WTC11 (cell line): ENCODE measurements around the gene PACS1. TPM values are rescaled to one million over a fixed set of nuclear protein-coding genes. Genes with fewer than 3 reads are reported as not detected.

Experiments used
- ATAC-seq: fragments of 200-7000 bp; cut with Tn5 transposase; 2 replicates; pipeline ENCODE4 v1.10.0; 2021; ENCODE audit warnings: mild to moderate bottlenecking, moderate library complexity
- CTCF ChIA-PET: fragments of 300-600 bp; sonication (Branson Sonifier 250); formaldehyde crosslinking; loops from one replicate; lab custom pipeline; 2021; ENCODE audit warnings: antibody characterized with exemption; lab: Charles Lee
- POLR2A ChIA-PET: fragments of 350-600 bp; sonication (Branson Sonifier 250); formaldehyde crosslinking; loops from one replicate; lab custom pipeline; 2021; ENCODE audit warnings: antibody characterized with exemption; lab: Charles Lee
- DNase-seq: peaks from one replicate; pipeline ENCODE4 v3.0.0; 2021; ENCODE audit warnings: low spot score
- H3K27ac Mint-ChIP-seq: 2 replicates; pipeline ENCODE4 v1.8.0; 2021; ENCODE audit warnings: mixed read lengths
- H3K27me3 Mint-ChIP-seq: 2 replicates; pipeline ENCODE4 v1.8.0; 2021; ENCODE audit warnings: low read depth, mild to moderate bottlenecking, moderate library complexity, mixed read lengths
- H3K36me3 Mint-ChIP-seq: 2 replicates; pipeline ENCODE4 v1.8.0; 2021; ENCODE audit warnings: mixed read lengths
- H3K4me1 Mint-ChIP-seq: 2 replicates; pipeline ENCODE4 v1.8.0; 2022; ENCODE audit warnings: mixed read lengths
- H3K4me3 Mint-ChIP-seq: 2 replicates; pipeline ENCODE4 v1.8.0; 2021; ENCODE audit warnings: mild to moderate bottlenecking, moderate library complexity, mixed read lengths
- H3K9me3 Mint-ChIP-seq: 2 replicates; pipeline ENCODE4 v1.8.0; 2021; ENCODE audit warnings: mixed read lengths
- ATF6 ChIP-seq: sonication (generic); formaldehyde crosslinking; IDR thresholded peaks from 2 replicates; pipeline ENCODE4 v1.8.1; 2023; ENCODE audit warnings: mild to moderate bottlenecking, missing genetic modification reagents
- CREM ChIP-seq: sonication (generic); formaldehyde crosslinking; IDR thresholded peaks from 2 replicates; pipeline ENCODE4 v1.8.1; 2022; ENCODE audit warnings: mild to moderate bottlenecking, missing genetic modification reagents, moderate library complexity
- ESRRA ChIP-seq: sonication (generic); formaldehyde crosslinking; IDR thresholded peaks from 2 replicates; pipeline ENCODE4 v1.8.1; 2022; ENCODE audit warnings: mild to moderate bottlenecking, missing genetic modification reagents, borderline replicate concordance
- GRHL2 ChIP-seq: fragments of 250-450 bp; sonication (Bioruptor Pico); IDR thresholded peaks from 2 replicates; pipeline ENCODE4 v1.8.0; 2022; ENCODE audit warnings: mild to moderate bottlenecking, moderate library complexity; ENCODE audit not compliant: insufficient replicate concordance, severe bottlenecking
- MAX ChIP-seq: sonication (generic); formaldehyde crosslinking; IDR thresholded peaks from 2 replicates; pipeline ENCODE4 v1.8.0; 2022; ENCODE audit warnings: mild to moderate bottlenecking, missing genetic modification reagents
- NFATC4 ChIP-seq: fragments of 250-450 bp; sonication (Bioruptor Pico); IDR thresholded peaks from 2 replicates; pipeline ENCODE4 v1.9.0; 2021; ENCODE audit warnings: mild to moderate bottlenecking
- NFYB ChIP-seq: sonication (generic); formaldehyde crosslinking; conservative IDR thresholded peaks from 2 replicates; pipeline ENCODE4 v1.8.0; 2022; ENCODE audit warnings: low read depth, missing genetic modification reagents
- PRRX2 ChIP-seq: fragments of 250-450 bp; sonication (Bioruptor Pico); IDR thresholded peaks from 2 replicates; pipeline ENCODE4 v1.8.0; 2021; ENCODE audit warnings: mild to moderate bottlenecking
- SMAD3 ChIP-seq: sonication (generic); formaldehyde crosslinking; IDR thresholded peaks from 2 replicates; pipeline ENCODE4 v1.8.0; 2022; ENCODE audit warnings: missing genetic modification reagents, mild to moderate bottlenecking, borderline replicate concordance
- SOX15 ChIP-seq: fragments of 250-450 bp; sonication (Bioruptor Pico); IDR thresholded peaks from 2 replicates; pipeline ENCODE4 v1.9.0; 2021; ENCODE audit warnings: mild to moderate bottlenecking
- ZNF671 ChIP-seq: fragments of 250-450 bp; sonication (Bioruptor Pico); IDR thresholded peaks from 2 replicates; pipeline ENCODE4 v1.8.0; 2021; ENCODE audit warnings: mild to moderate bottlenecking
- ZSCAN18 ChIP-seq: fragments of 250-450 bp; sonication (Bioruptor Pico); IDR thresholded peaks from 2 replicates; pipeline ENCODE4 v2.1.2; 2022; ENCODE audit warnings: mild to moderate bottlenecking, moderate library complexity
- total RNA-seq: library from RNA; stranded (reverse); gene quantifications from 3 replicates; pipeline ENCODE4 v1.2.3, GENCODE V29; 2021
- TF ChIP-seq, protein P1 (sequence below): sonication (generic); formaldehyde crosslinking; IDR thresholded peaks from 2 replicates; pipeline ENCODE4 v1.8.0; 2022; ENCODE audit warnings: mild to moderate bottlenecking, missing genetic modification reagents
- TF ChIP-seq, protein P2 (sequence below): fragments of 250-450 bp; sonication (Bioruptor Pico); IDR thresholded peaks from 2 replicates; pipeline ENCODE4 v1.8.0; 2021; ENCODE audit warnings: mild to moderate bottlenecking
- TF ChIP-seq, protein P3 (sequence below): sonication (generic); formaldehyde crosslinking; IDR thresholded peaks from 2 replicates; pipeline ENCODE4 v1.8.1; 2023; ENCODE audit warnings: mild to moderate bottlenecking, moderate library complexity, missing genetic modification reagents
- TF ChIP-seq, protein P4 (sequence below): fragments of 250-450 bp; sonication (Bioruptor Pico); IDR thresholded peaks from 2 replicates; pipeline ENCODE4 v1.9.0; 2021; ENCODE audit warnings: mild to moderate bottlenecking

PACS1 gene
- total RNA-seq, 1 experiment from 2014 or later = 34.8 TPM

DNA sequence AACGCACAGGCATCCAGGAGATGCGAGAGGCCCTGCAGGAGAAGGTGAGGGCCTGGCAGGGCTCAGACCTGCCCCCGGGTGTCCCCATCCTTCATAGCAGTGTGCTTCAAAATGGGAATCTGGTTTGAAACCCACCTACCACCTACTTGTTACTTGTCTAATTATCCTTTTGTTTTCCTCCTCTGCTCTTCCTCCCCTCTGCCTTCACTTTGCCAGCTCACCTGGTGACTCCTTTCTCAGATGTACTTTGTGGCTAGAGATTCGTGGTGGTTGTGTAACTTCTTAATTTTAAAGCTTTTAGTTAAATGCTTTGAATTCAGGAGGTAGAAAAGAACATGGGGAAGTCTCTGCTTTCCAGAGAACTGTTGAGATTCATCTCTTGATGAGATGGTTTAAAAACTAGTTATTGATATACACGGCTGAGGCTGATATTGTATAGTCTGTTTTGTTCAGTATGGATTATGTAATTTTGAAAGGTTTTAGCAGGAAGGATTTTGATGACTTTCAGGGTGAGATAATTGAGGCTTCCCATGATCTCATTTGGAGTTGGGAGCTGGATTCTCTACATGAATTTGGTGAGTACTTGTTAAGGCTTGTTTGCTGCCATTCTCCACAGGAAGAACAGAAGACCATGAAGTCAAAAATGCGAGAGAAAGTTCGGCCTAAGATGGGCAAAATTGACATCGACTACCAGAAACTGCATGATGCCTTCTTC lies 9.9 kb upstream of the PACS1 start:
- H3K36me3 Mint-ChIP-seq = peaks cover 91% of the 10 kb centered on the region
- ChIA-PET POLR2A (no interaction called here), CTCF (interaction anchor here (0.9 to 2.5 kb wide), 2 partner anchors 9 to 15 kb away, joined by 4 to 11 read pairs; no protein-coding TSS in a partner anchor)
- H3K4me3 Mint-ChIP-seq = no peak overlapping the region
- H3K4me1 Mint-ChIP-seq = no peaks in the 10 kb centered on the region
- no peaks in the 10 kb centered on the region for H3K27me3 Mint-ChIP-seq
- ATAC-seq = no peak
- TF ChIP-seq NFATC4 (no peak), SMAD3 (no peak), CREM (no peak), ZSCAN18 (CRISPR knock-in tag) (no peak), ZNF671 (CRISPR knock-in tag) (no peak), PRRX2 (no peak)
- TF ChIP-seq, protein P1, sequence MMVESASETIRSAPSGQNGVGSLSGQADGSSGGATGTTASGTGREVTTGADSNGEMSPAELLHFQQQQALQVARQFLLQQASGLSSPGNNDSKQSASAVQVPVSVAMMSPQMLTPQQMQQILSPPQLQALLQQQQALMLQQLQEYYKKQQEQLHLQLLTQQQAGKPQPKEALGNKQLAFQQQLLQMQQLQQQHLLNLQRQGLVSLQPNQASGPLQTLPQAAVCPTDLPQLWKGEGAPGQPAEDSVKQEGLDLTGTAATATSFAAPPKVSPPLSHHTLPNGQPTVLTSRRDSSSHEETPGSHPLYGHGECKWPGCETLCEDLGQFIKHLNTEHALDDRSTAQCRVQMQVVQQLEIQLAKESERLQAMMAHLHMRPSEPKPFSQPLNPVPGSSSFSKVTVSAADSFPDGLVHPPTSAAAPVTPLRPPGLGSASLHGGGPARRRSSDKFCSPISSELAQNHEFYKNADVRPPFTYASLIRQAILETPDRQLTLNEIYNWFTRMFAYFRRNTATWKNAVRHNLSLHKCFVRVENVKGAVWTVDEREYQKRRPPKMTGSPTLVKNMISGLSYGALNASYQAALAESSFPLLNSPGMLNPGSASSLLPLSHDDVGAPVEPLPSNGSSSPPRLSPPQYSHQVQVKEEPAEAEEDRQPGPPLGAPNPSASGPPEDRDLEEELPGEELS = no peak
- TF ChIP-seq, protein P2, sequence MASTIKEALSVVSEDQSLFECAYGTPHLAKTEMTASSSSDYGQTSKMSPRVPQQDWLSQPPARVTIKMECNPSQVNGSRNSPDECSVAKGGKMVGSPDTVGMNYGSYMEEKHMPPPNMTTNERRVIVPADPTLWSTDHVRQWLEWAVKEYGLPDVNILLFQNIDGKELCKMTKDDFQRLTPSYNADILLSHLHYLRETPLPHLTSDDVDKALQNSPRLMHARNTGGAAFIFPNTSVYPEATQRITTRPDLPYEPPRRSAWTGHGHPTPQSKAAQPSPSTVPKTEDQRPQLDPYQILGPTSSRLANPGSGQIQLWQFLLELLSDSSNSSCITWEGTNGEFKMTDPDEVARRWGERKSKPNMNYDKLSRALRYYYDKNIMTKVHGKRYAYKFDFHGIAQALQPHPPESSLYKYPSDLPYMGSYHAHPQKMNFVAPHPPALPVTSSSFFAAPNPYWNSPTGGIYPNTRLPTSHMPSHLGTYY (CRISPR knock-in tag) = no peak
- TF ChIP-seq, protein P3, sequence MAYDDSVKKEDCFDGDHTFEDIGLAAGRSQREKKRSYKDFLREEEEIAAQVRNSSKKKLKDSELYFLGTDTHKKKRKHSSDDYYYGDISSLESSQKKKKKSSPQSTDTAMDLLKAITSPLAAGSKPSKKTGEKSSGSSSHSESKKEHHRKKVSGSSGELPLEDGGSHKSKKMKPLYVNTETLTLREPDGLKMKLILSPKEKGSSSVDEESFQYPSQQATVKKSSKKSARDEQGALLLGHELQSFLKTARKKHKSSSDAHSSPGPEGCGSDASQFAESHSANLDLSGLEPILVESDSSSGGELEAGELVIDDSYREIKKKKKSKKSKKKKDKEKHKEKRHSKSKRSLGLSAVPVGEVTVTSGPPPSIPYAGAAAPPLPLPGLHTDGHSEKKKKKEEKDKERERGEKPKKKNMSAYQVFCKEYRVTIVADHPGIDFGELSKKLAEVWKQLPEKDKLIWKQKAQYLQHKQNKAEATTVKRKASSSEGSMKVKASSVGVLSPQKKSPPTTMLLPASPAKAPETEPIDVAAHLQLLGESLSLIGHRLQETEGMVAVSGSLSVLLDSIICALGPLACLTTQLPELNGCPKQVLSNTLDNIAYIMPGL (CRISPR knock-in tag) = no peak
- no peak overlapping the region for H3K27ac Mint-ChIP-seq
- H3K9me3 Mint-ChIP-seq = 0 out of 2 replicates have a peak, but pooled peaks cover 3% of the 10 kb centered on the region
- DNase-seq = no peak

DNA sequence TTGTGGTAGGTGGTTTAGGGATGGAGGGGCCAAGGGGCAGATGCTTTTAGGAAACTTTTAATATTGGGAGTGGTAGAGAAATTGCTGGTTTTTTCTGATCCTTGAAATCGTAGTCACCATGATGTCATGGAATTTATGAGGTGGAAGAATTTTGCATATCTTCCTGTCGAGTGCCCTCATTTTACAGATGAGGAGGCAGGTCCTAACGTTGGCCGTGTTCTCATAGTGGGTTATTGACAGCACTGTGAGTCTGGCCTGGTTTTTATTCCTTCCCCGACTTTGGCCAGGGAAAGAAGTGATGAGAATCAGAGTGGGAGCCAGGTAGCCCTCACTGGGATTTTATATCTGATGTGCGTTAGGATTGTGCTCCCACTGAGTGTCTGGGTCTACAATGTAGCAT lies 8.8 kb upstream of the PACS1 start:
- Mint-ChIP-seq H3K4me1 (no peaks in the 10 kb centered on the region), H3K27me3 (no peaks in the 10 kb centered on the region), H3K27ac (no peak overlapping the region), H3K4me3 (no peak overlapping the region), H3K9me3 (0 out of 2 replicates have a peak, but pooled peaks cover 3% of the 10 kb centered on the region), H3K36me3 (peaks cover 89% of the 10 kb centered on the region)
- DNase-seq (no peak), ATAC-seq (no peak)
- ChIA-PET POLR2A (no interaction called here), CTCF (interaction anchor here (0.6 kb wide), 1 partner anchor 256 kb away, joined by 3 read pairs; the partner anchor contains the start of gene CD248)
- TF ChIP-seq ZSCAN18 (CRISPR knock-in tag) (no peak), SOX15 (CRISPR knock-in tag) (no peak), GRHL2 (no peak), ESRRA (no peak), MAX (no peak), ATF6 (CRISPR knock-in tag) (no peak), NFYB (CRISPR knock-in tag) (no peak)
- TF ChIP-seq, protein P3 (CRISPR knock-in tag) = no peak
- TF ChIP-seq, protein P4, sequence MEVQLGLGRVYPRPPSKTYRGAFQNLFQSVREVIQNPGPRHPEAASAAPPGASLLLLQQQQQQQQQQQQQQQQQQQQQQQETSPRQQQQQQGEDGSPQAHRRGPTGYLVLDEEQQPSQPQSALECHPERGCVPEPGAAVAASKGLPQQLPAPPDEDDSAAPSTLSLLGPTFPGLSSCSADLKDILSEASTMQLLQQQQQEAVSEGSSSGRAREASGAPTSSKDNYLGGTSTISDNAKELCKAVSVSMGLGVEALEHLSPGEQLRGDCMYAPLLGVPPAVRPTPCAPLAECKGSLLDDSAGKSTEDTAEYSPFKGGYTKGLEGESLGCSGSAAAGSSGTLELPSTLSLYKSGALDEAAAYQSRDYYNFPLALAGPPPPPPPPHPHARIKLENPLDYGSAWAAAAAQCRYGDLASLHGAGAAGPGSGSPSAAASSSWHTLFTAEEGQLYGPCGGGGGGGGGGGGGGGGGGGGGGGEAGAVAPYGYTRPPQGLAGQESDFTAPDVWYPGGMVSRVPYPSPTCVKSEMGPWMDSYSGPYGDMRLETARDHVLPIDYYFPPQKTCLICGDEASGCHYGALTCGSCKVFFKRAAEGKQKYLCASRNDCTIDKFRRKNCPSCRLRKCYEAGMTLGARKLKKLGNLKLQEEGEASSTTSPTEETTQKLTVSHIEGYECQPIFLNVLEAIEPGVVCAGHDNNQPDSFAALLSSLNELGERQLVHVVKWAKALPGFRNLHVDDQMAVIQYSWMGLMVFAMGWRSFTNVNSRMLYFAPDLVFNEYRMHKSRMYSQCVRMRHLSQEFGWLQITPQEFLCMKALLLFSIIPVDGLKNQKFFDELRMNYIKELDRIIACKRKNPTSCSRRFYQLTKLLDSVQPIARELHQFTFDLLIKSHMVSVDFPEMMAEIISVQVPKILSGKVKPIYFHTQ (CRISPR knock-in tag) = no peak
